Activated T-cell treated with anti-CD3 and anti-CD28 coated beads, Interleukin-2, amount 50 U/mL, for 1 hour (primary cell): ENCODE measurements around the gene VSIG8.

Experiments
- DNase-seq: peaks from one replicate; pipeline ENCODE4 v3.0.0-alpha.2; 2020

VSIG8 gene

DNA sequence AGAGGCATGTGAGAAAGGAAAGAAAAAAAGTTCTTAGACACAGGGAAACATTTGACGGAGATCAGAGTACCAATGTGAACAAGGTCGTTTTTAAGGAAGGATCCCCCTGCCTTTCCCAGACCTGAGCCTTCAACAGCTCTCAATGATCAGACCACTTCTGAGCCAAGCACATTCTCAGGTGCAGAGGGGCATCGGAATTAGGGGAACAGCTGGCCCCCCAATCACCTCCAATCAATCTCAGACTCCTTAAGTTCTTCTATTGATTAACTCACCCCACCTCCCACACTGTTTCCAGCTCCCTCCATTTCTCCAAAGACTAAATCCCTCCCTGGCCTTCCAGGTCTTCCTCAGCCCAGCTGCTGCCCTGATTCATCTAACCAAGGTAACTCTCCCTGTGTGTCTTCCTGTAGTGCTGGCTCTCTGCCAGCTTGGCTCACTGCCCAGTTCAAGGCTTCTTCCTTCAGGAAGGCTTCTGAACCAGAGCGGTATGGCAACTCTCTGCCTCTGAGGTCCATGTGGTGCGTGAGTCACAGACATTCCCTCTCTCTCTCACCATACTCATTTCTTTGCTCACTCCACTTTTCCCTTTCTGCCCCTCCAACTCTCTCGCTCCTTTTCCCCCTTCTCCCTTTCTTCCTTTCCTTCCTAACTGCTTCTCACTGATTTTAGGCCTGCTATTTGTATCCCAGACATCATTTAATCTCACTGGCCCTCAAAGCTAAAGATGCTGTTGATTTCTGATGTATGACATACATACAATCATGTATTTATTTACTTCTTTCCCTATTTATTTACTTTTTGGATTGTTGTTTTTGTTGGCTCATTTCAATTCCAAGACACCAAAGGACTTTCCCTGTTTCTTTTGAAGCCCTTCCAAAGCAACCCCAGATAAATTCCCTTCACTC is 19.4 kb upstream of the VSIG8 start:
- DNase-seq, result peak; percentile 47

DNA sequence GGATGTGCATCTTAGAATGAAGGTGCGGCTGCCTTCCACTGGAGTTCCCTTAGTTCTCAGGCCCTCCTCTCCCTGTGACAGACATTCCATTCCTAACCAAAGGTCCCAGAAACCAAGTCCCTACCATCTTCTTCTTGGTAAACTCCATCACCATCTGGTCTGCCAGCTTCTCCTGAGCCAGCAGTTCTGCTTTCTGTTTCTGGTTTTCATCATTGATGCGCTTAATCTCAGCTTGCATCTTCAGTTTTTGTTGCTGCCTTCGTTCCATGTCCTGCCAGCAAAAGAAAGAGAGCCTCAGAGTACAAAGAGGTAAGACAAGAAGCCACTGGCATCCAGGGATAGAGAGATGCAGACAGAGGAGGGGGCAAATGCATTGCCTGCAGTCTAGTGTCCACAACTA is 18.0 kb upstream of the VSIG8 start:
- DNase-seq, result no peak

DNA sequence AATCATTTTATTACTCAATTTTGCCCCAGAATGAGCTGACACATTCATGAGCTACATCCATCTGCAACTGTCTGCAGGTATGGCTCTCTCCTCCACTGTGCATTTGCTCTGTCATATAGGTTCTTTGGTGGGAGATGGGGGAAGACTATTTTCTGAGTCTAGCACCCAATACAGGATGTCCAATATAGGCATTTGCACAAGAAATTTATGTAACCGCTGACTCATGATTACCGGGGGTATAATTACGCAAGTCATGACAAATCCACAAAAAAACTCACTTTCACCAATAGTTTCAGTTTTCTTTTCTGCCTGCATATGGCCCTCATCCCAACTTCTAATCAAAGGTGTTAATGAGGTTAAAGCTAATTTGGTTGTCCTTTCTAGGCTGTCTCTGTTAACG is 17.5 kb upstream of the VSIG8 start:
- no peak for DNase-seq

DNA sequence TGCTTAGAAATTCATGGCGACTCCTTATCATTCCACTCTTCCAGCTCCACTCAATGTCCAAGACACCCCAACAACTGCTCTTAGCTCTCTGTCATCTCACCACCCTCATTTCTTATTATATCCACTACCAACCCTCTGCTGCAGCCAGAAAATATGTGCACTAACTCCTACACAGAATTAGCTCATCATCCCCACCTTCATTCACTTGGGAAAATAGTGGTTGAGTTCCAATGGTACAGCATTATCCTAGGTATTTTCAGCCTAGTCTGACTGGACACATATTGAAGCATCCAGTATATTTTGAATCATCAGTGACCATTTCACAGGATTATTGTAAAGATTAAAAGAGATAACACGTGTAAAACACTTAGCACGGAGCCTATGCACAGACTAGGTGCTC is 16.7 kb upstream of the VSIG8 start:
- DNase-seq, result no peak

DNA sequence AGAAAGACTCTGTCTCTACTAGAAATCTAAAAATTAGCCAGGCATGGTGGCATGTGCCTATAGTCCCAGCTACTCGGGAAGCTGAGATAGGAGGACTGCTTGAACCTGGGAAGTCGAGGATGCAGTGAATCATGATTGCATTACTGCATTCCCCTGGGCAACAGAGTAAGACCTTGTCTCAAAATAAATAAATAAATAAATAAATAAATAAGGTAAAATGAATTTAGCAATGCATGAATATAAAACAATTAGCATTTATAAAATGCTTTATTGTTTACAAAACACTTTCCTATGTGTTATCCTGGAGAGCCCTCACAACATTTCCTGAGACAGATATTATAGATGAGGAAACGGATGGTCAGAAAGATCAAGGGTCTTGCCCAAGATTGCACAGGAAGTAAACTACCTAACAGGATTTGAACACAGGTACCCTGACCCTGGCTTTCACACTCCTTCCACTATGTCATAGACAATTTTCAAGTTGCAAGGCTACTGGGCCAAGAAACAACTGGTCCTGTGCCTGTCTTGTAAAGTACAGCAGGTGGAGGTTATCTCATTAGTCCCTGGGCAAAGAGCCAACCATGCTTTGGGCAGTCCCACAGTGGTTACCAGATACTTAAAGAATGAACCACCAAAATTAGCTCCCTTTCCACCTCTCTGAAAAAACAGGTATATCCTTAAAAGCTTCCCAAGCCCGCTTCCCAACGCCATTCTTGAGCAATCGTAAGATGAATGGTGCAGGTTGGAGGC is 15.4 kb upstream of the VSIG8 start:
- DNase-seq, result no peak

DNA sequence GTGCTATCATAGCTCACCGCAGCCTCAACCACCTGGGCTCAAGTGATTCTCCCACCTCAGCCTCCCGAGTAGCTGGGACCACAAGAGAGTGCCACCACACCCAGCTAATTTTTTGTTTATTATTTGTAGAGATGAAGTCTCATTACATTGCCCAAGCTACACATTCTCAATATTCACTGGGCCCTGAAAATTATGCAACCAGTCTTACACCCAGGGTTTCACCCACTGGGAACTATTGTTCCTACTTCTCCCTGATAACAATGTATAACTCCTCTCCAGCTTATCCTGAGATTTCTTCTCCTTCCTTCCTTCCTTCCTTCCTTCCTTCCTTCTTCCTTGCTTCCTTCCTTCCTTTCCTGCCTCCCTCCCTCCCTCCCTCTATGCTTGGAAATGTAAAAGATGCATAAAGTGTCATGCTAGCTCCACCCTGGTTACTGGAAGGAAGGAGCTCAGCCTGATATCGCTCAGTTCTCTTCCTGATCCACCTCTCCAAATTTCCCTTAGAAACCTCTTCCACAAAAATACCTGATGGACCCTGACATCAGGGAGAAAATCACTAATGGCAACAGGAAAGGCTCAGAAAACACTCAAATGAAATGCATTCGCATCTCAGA is 11.2 kb upstream of the VSIG8 start:
- no peak for DNase-seq

DNA sequence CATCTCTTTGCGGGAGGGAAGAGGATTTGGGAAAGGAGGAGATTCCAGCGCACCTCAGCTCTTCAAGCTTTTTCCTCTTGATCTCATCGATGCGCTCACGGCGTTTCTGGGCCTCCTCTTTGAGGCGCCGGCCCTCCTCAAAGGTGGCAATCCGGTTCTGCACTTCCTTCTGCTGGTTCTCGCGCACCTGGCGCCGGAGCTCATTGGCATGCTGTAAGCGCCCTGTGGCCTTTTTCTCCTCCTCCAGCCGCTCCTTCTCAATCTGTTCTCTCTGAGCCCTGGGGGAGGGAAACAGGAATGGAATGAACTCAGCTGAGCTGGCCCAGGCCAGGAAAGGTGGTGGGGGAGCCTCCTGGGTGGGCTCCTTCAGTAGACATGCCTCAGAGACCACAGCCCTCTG is 10.4 kb upstream of the VSIG8 start:
- DNase-seq, result no peak

DNA sequence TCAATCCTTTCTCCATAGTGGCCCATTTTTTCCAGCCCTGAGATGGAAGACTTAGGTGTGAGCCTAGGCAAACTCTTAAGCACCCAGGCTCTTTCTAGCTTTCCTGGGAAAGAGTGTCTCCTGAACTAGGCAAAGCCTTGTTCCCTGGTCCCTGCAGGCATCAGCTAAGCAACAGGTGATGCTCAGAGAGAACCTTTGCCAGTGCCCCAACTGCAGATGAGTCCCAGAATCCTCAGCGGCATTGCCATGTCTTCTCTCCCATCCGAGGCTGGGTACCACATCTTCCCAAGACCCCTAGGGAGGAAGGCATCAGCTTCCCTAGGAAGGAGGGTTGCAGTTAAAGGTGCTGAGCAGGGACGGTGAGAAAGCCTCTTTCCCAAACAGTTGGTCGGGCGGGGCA is 8.2 kb upstream of the VSIG8 start:
- DNase-seq, result no peak

DNA sequence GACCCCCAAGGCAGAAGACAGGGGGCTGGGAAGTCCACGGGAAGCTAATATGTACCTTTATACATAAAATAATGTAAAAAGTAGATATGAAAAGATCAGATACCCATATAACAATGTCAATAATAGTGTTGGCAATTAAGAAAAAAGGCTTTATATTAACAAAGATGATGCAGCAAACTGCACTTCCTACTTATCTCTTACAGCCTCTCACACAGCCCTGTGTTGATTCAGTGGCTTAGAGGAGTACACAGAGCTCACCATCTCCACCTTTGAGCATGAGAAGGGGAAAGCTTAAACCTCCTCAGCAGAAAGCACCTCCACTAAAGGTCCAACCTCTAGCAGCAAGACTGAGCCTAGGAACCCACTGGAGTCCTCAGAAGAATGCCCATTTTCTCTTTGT is 7.2 kb upstream of the VSIG8 start:
- DNase-seq, result no peak

DNA sequence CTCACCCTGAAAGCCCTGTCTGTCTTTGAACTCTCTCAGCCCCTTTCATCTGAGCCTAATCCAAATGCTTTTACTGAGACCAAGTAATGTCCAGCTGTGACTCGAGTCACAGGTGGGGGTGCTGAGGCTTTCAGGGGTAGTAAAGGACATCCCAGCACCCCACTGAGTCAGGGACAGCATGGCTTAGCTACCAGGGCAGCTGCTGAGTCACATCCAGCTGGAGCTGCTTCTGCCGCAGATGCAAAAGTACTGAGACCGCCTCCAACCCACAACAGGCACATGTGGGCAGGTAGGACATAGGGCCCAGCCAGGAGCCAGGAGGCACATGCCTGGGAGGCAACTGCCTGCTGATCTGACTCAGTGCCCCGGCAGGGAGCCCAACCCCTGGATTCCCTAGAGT is 6.7 kb upstream of the VSIG8 start:
- no peak for DNase-seq

DNA sequence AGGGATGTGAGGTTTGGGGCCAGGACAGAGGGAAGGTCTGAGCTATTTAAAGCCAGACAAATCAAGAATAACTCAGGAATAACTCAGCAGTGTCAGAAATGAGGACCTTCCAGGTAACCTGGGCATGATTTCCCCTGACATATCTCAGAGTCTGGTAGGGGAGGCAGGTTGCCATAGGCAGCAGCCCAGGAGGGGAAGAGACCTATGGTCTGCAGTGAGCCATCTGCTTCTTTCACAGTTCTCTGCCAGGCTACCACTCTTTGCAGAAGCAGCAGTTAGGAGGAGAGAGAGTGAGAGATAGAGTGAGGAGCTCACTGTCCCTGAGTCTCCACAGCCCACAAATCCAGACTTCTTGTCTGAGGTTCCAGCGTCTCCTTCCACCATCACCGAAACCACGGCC is 6.3 kb upstream of the VSIG8 start:
- DNase-seq, result no peak

DNA sequence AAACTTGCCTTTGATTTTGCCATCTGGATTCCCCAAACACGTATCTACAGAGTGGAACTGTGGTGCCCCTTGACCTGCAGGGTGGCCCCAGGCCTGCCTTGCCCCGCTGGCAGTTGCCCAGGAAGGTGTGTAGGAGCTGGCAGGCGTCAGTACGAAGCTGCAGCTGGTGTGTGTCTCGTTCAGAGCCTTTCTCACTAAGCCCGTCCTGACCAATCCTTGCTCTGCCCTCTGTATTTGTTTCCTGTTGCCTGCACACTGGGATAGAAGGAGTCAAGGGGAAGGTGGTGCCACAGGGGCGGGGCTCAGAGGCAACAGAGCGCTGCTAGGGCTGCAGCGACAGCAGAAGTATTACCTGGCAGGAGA is 5.2 kb upstream of the VSIG8 start:
- DNase-seq, result no peak

DNA sequence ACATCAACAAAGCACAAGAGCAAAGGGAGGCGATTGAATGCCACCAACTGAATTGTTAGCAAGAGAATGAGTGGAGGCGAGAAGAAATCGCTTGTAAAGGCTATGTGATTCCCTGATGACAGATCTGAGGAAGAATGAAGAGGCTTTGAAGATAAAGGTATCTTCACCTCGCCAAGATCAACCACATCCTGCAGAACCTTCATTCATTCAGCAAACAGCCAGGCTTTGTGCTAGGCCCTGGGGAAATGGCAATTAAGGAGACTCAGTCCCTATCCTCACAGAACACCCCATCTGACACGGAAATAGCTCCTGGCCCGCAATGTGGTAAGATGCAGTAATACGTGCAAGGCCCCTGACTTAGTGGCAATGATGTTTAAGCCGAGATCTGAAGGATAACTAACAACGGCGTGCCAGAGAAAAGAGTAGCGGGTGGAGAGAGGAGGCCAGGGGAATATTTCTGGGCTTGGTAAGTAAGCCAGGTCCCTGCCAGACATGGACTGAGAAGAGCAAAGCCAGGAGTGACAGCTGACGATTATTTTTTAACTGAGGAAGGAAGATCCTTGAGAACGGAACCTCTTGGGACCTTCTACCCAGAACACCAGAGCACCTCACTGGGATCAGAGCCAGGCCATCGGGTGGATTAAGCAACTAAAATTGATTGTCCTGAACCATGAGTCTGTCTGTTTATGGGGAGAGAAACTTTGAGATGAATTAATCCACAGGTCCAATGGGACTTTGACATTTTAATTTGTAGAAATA is 4.6 kb upstream of the VSIG8 start:
- DNase-seq, result no peak

DNA sequence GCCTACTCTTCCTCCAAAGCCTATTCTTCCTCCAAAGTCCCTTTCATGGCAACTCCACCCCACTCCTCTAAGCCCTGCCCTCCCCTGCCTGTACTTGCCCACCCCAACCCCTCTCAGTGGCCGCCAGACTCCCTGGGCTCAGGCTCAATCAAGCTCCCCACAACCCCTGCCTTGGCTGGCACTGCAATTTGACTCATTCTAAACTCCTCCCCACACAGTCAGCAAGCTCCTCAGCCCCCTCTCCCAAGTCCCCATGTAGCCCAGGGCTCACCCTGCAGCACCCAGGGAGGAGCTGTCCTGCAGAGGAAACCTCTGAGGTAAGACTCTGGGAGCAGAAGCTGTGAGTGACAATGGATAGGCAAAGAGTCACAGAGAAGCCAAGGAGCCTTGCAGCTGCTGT is 3.6 kb upstream of the VSIG8 start:
- no peak for DNase-seq

DNA sequence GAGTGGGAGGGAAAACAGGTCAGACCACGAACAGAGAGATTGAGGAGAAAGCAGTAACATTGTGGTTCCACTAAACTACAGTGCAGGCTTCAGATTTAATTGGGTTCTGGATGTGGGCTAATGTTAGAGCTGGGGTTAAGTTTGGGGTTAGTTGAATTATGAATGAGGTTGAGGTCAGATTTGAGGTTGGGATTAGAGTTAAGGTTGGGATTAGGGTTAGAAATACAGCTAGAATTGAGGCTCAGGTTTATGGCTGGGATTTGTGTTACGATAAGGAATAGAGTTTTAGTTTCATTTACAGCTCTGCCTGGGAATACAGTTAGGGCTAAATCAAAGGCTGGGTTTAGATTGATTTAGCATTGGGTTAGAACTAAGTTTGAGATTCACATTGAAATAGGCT is 1.8 kb upstream of the VSIG8 start:
- DNase-seq, result no peak

DNA sequence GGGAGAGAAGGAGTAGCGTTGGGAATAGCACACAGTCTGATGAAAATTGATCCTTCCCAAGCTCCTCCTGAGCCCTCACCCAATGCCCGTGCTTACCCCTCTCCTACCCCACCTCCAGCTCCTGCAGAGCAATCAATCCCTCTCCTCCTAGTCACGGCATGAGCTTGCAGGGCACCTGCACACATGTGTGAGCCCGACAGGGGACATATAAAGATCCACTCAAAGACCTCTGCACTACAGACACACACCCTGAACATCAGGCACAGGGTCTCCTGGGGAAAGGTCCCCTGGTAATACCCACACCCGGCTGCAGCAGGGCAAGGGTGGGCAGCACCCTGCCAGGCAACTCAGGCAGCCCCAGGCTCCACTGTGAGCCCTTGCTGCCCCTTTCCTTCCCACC is 426 bp downstream of the VSIG8 start:
- no peak for DNase-seq

DNA sequence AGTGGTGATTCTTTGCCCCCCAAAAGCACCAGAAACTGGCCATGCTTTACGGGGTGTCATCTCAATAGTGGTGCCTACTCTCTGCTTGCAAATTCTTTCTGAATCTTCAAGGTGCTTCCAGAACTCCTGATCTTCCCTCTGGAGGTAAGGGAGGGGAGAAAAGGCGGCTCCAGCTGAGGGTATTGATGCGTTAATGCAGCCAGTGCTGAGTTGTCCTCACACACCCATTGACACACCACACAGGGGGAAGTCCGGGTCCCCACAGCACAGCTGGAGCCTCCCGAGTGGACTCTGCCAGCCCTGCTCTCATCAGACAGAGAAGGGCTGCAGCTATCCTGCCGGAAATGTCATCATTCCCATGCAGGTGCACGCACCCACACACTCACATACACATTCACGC is 1.2 kb downstream of the VSIG8 start:
- DNase-seq, result no peak

DNA sequence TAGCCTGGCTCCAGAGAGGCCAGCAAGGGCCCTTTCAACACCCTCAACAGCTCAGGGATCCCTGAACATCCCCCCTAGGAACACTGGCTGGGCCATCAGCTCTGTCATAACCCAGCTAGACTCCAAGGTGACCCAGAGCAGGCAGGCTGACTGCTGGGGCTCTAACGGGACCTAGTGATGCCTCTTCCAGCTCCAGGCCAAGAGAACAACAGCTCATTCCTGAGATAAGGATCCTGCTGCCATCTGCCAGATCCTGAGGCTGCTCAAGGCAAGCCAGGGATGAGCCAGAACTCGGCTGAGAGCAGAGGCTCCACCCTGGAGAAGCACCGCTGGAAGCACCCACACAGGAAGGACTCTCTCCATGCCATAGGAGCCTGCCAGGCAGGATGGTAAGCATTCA is 2.0 kb downstream of the VSIG8 start:
- DNase-seq, result no peak

DNA sequence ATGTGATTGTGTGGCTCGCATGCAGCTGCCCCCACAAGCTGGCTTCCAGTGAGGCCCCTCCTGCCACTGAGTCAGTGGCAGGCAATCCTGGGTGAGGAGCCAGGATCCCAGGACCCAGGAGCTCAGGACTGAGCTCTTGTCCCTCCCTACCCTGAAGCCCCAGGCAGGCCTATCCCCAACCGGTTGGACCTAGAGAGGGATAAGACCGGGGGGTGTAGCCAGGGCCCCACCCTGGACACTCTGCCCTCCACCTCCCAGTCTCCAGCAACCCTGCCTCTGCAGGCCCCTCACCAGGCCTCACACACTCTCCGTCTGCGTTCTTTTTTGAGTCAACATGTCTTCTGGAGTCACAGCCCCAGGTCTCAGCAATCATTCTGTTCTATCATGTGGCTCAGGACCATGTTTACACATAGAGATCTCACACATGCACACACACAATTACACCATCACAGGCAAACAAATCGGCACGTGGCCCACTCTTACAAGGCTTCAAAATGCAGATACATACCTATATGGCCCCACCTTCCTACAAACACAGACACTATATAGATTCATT is 2.6 kb downstream of the VSIG8 start:
- DNase-seq, result no peak

DNA sequence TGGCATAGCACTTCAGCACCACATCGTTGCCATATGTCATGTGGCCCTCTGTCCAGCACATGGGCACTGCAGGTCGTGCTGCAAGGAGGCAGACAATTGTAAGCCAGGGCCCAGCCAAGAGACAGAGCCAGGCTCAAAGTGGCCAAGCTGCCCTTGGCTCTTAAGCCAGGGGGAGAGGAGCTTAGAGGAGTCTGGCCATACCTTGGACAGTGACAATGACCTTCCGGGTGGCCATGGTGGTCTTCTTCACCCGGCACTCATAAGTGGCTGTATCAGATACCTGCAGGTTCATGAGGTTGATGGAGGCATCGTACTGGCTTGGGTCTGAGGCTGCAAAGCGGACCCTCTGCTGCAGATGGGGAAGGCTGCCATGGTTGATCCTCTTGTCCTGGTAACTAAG is 4.6 kb downstream of the VSIG8 start:
- no peak for DNase-seq

DNA sequence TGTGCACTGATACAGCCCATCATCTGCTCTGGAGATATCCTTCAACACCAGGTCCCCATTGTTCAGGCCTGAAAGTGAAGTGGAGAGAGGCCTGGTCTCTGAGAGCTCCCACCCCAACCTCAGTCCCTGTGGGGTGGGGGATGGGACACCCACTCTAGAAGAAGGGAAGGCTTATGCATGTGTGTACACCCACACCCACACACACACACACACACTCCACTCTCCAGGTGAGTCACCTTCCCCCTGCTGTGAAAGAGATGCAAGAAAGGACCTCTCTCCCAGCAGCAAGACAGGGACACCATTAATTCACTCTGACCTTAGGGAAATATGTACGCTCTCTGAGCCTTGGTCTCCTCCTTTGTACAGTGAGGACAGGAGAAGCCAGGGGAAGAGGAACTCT is 5.9 kb downstream of the VSIG8 start:
- DNase-seq, result no peak

DNA sequence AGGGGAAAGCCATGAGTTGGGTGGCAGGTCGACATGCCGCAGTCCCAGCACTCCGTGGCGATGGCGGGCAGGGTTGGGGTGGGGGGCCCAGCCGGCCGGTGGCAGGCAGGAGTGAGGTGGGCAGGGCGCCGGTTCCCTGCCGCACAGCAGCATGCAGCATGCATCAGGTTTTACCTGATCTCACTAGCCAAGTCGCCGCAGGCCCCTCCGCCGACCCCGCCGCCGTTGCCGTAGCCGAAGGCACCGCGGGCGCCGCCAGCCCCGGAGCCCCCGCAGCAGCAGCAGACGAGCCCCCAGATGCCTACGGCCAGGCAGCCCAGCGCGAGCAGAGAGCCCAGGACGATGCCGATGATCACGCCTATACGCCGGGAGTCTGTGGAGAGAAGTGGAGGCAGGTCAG is 6.7 kb downstream of the VSIG8 start:
- no peak for DNase-seq

DNA sequence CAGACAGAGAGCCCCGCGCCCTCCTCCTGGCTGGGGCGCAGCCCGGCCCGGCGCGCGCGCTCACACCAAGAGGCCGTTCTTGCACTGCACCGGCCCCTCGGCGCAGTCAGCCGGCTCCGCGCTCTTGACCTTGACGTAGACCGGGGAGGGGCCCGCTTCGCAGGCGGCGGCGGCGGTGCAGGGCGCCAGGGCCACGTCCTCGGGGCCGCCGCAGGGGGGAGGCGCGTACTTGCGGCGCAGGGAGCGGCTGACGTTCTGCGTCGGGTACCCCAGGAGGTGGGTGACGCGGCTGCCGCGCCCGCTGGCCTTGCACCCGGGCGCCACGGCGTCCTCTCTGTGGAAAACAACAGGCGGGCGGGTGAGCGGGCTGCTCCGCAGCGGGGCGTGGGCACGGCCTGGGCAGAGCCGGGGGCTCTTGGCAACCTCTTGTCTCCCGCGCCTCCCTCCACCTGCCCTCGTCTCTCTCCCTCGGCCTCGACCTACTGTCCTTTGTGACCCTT is 7.7 kb downstream of the VSIG8 start:
- DNase-seq, result peak; percentile 80
